ENCODE data around the gene XRCC3. TPM values are rescaled to one million over a fixed set of nuclear protein-coding genes. Genes with fewer than 3 reads are reported as not detected.
A peak's percentile ranks its signal among the peaks of the same experiment; 100 is the strongest.

XRCC3 gene
- polyA plus RNA-seq, 1 donor = 14.7 TPM

- no peaks in the 10 kb centered on the region for H3K27me3 ChIP-seq (ENCODE audit: control insufficient read depth, insufficient read depth, low read length)
- H3K36me3 ChIP-seq (ENCODE audit: control insufficient read depth, insufficient read depth, low read length) = peaks cover 75% of the 10 kb centered on the region
- no peak for DNase-seq
- WGBS (ENCODE audit: insufficient coverage, low lambda C conversion rate) = 40% methylated on average over 1 of the region's 9 CpGs
- H3K9me3 ChIP-seq (ENCODE audit: control insufficient read depth, low read depth, low read length) = no peaks in the 10 kb centered on the region
- H3K4me3 ChIP-seq (ENCODE audit: low read length) = no peak overlapping the region
- H3K27ac ChIP-seq (ENCODE audit: low read length) = no peak overlapping the region
- no peaks in the 10 kb centered on the region for H3K4me1 ChIP-seq (ENCODE audit: control insufficient read depth, insufficient read depth, low read length)
These were observed 17.8 kb upstream of the XRCC3 start for GRCh38 chr14:103732868-103733620.

- Histone ChIP-seq H3K27me3 (ENCODE audit: control insufficient read depth, insufficient read depth, low read length) (no peaks in the 10 kb centered on the region), H3K27ac (ENCODE audit: low read length) (no peak overlapping the region), H3K4me1 (ENCODE audit: control insufficient read depth, insufficient read depth, low read length) (no peaks in the 10 kb centered on the region), H3K36me3 (ENCODE audit: control insufficient read depth, insufficient read depth, low read length) (peaks cover 69% of the 10 kb centered on the region), H3K4me3 (ENCODE audit: low read length) (no peak overlapping the region), H3K9me3 (ENCODE audit: control insufficient read depth, low read depth, low read length) (no peaks in the 10 kb centered on the region)
- WGBS (ENCODE audit: insufficient coverage, low lambda C conversion rate) = no CpG with 5 or more reads among the region's 24 CpGs
- no peak for DNase-seq
These were observed 16.9 kb upstream of the XRCC3 start for GRCh38 chr14:103731916-103732867.

- peaks cover 1% of the 10 kb centered on the region for H3K9me3 ChIP-seq (ENCODE audit: control insufficient read depth, low read depth, low read length)
- H3K4me1 ChIP-seq (ENCODE audit: control insufficient read depth, insufficient read depth, low read length) = no peaks in the 10 kb centered on the region
- DNase-seq = no peak
- no peak overlapping the region for H3K4me3 ChIP-seq (ENCODE audit: low read length)
- H3K27ac ChIP-seq (ENCODE audit: low read length) = no peak overlapping the region
- no peaks in the 10 kb centered on the region for H3K27me3 ChIP-seq (ENCODE audit: control insufficient read depth, insufficient read depth, low read length)
- peaks cover 68% of the 10 kb centered on the region for H3K36me3 ChIP-seq (ENCODE audit: control insufficient read depth, insufficient read depth, low read length)
- WGBS (ENCODE audit: insufficient coverage, low lambda C conversion rate) = no CpG with 5 or more reads among the region's 15 CpGs
These were observed 16.2 kb upstream of the XRCC3 start for GRCh38 chr14:103731481-103731880.

GRCh38 chr14:103730490-103731035, 15.3 kb upstream of the XRCC3 start:
- H3K36me3 ChIP-seq (ENCODE audit: control insufficient read depth, insufficient read depth, low read length) = peaks cover 67% of the 10 kb centered on the region
- H3K4me1 ChIP-seq (ENCODE audit: control insufficient read depth, insufficient read depth, low read length) = no peaks in the 10 kb centered on the region
- H3K4me3 ChIP-seq (ENCODE audit: low read length) = no peak overlapping the region
- no peaks in the 10 kb centered on the region for H3K27me3 ChIP-seq (ENCODE audit: control insufficient read depth, insufficient read depth, low read length)
- no peak for DNase-seq
- no peak overlapping the region for H3K27ac ChIP-seq (ENCODE audit: low read length)
- WGBS (ENCODE audit: insufficient coverage, low lambda C conversion rate) = no CpG with 5 or more reads among the region's 15 CpGs
- H3K9me3 ChIP-seq (ENCODE audit: control insufficient read depth, low read depth, low read length) = peaks cover 3% of the 10 kb centered on the region

- Histone ChIP-seq H3K27me3 (ENCODE audit: control insufficient read depth, insufficient read depth, low read length) (no peaks in the 10 kb centered on the region), H3K36me3 (ENCODE audit: control insufficient read depth, insufficient read depth, low read length) (peaks cover 61% of the 10 kb centered on the region), H3K4me1 (ENCODE audit: control insufficient read depth, insufficient read depth, low read length) (no peaks in the 10 kb centered on the region), H3K27ac (ENCODE audit: low read length) (no peak overlapping the region), H3K4me3 (ENCODE audit: low read length) (no peak overlapping the region), H3K9me3 (ENCODE audit: control insufficient read depth, low read depth, low read length) (peaks cover 3% of the 10 kb centered on the region)
- WGBS (ENCODE audit: insufficient coverage, low lambda C conversion rate) = 60% methylated on average over 1 of the region's 24 CpGs
- no peak for DNase-seq
These were observed 14.5 kb upstream of the XRCC3 start for GRCh38 chr14:103729496-103730448.

GRCh38 chr14:103728721-103729120, 13.5 kb upstream of the XRCC3 start:
- Histone ChIP-seq H3K27me3 (ENCODE audit: control insufficient read depth, insufficient read depth, low read length) (no peaks in the 10 kb centered on the region), H3K36me3 (ENCODE audit: control insufficient read depth, insufficient read depth, low read length) (peaks cover 51% of the 10 kb centered on the region), H3K4me1 (ENCODE audit: control insufficient read depth, insufficient read depth, low read length) (no peaks in the 10 kb centered on the region), H3K4me3 (ENCODE audit: low read length) (no peak overlapping the region), H3K9me3 (ENCODE audit: control insufficient read depth, low read depth, low read length) (peaks cover 3% of the 10 kb centered on the region), H3K27ac (ENCODE audit: low read length) (no peak overlapping the region)
- DNase-seq = no peak
- 80% methylated on average over 1 of the region's 12 CpGs for WGBS (ENCODE audit: insufficient coverage, low lambda C conversion rate)

- Histone ChIP-seq H3K36me3 (ENCODE audit: control insufficient read depth, insufficient read depth, low read length) (peaks cover 48% of the 10 kb centered on the region), H3K4me3 (ENCODE audit: low read length) (no peak overlapping the region), H3K9me3 (ENCODE audit: control insufficient read depth, low read depth, low read length) (peaks cover 3% of the 10 kb centered on the region), H3K27me3 (ENCODE audit: control insufficient read depth, insufficient read depth, low read length) (no peaks in the 10 kb centered on the region), H3K4me1 (ENCODE audit: control insufficient read depth, insufficient read depth, low read length) (peaks cover under 1% of the 10 kb centered on the region), H3K27ac (ENCODE audit: low read length) (no peak overlapping the region)
- DNase-seq = no peak
- no CpG with 5 or more reads among the region's 19 CpGs for WGBS (ENCODE audit: insufficient coverage, low lambda C conversion rate)
These were observed 12.9 kb upstream of the XRCC3 start for GRCh38 chr14:103728141-103728540.

GRCh38 chr14:103727313-103727980, 12.2 kb upstream of the XRCC3 start:
- Histone ChIP-seq H3K9me3 (ENCODE audit: control insufficient read depth, low read depth, low read length) (peaks cover 3% of the 10 kb centered on the region), H3K36me3 (ENCODE audit: control insufficient read depth, insufficient read depth, low read length) (peaks cover 43% of the 10 kb centered on the region), H3K4me3 (ENCODE audit: low read length) (no peak overlapping the region), H3K4me1 (ENCODE audit: control insufficient read depth, insufficient read depth, low read length) (peaks cover 4% of the 10 kb centered on the region), H3K27me3 (ENCODE audit: control insufficient read depth, insufficient read depth, low read length) (no peaks in the 10 kb centered on the region), H3K27ac (ENCODE audit: low read length) (no peak overlapping the region)
- WGBS (ENCODE audit: insufficient coverage, low lambda C conversion rate) = no CpG with 5 or more reads among the region's 53 CpGs
- peak; percentile 47 to 86 for DNase-seq

GRCh38 chr14:103726474-103726873, 11.2 kb upstream of the XRCC3 start:
- no peak for DNase-seq
- no peak overlapping the region for H3K27ac ChIP-seq (ENCODE audit: low read length)
- peaks cover 38% of the 10 kb centered on the region for H3K36me3 ChIP-seq (ENCODE audit: control insufficient read depth, insufficient read depth, low read length)
- 100% methylated on average over 1 of the region's 18 CpGs for WGBS (ENCODE audit: insufficient coverage, low lambda C conversion rate)
- no peaks in the 10 kb centered on the region for H3K27me3 ChIP-seq (ENCODE audit: control insufficient read depth, insufficient read depth, low read length)
- H3K4me3 ChIP-seq (ENCODE audit: low read length) = no peak overlapping the region
- peaks cover 4% of the 10 kb centered on the region for H3K4me1 ChIP-seq (ENCODE audit: control insufficient read depth, insufficient read depth, low read length)
- H3K9me3 ChIP-seq (ENCODE audit: control insufficient read depth, low read depth, low read length) = peaks cover 3% of the 10 kb centered on the region
